ENCODE results near the gene COMP.

COMP gene

GRCh38 chr19:18804139-18804601, 13.1 kb upstream of the COMP start:
- DNase-seq (ENCODE audit: insufficient read length, low spot score) (no peak), FAIRE-seq (no peak)

GRCh38 chr19:18803550-18804138, 12.5 kb upstream of the COMP start:
- FAIRE-seq (no peak), DNase-seq (ENCODE audit: insufficient read length, low spot score) (no peak)

- no peak for FAIRE-seq
- DNase-seq (ENCODE audit: insufficient read length, low spot score) = no peak
Observed at GRCh38 chr19:18802354-18802753, 11.2 kb upstream of the COMP start.

- no peak for DNase-seq (ENCODE audit: insufficient read length, low spot score)
- FAIRE-seq = no peak
Observed at GRCh38 chr19:18800636-18801035, 9.5 kb upstream of the COMP start.

GRCh38 chr19:18800079-18800478, 9.0 kb upstream of the COMP start:
- DNase-seq (ENCODE audit: insufficient read length, low spot score) (no peak), FAIRE-seq (no peak)

GRCh38 chr19:18799389-18799970, 8.4 kb upstream of the COMP start:
- DNase-seq (ENCODE audit: insufficient read length, low spot score) = no peak
- no peak for FAIRE-seq

- FAIRE-seq (no peak), DNase-seq (ENCODE audit: insufficient read length, low spot score) (no peak)
Observed at GRCh38 chr19:18798384-18799352, 7.6 kb upstream of the COMP start.

GRCh38 chr19:18796239-18796638, 5.1 kb upstream of the COMP start:
- DNase-seq (ENCODE audit: insufficient read length, low spot score) = no peak
- FAIRE-seq = no peak

GRCh38 chr19:18795540-18795939, 4.4 kb upstream of the COMP start:
- DNase-seq (ENCODE audit: insufficient read length, low spot score) (no peak), FAIRE-seq (no peak)

GRCh38 chr19:18794692-18795091, 3.6 kb upstream of the COMP start:
- no peak for DNase-seq (ENCODE audit: insufficient read length, low spot score)
- FAIRE-seq = no peak

GRCh38 chr19:18794029-18794313, 2.9 kb upstream of the COMP start:
- no peak for FAIRE-seq

GRCh38 chr19:18793144-18794028, 2.3 kb upstream of the COMP start:
- DNase-seq (ENCODE audit: insufficient read length, low spot score) (no peak), FAIRE-seq (no peak)

More at GRCh38 chr19:18794029-18794313, 2.9 kb upstream of the COMP start:
- no peak for DNase-seq (ENCODE audit: insufficient read length, low spot score)

- no peak for DNase-seq (ENCODE audit: insufficient read length, low spot score)
- FAIRE-seq = no peak
Observed at GRCh38 chr19:18792661-18793060, 1.6 kb upstream of the COMP start.

GRCh38 chr19:18791315-18791678, 192 bp upstream of the COMP start:
- DNase-seq (ENCODE audit: insufficient read length, low spot score) (no peak), FAIRE-seq (no peak)

- FAIRE-seq (no peak), DNase-seq (ENCODE audit: insufficient read length, low spot score) (no peak)
Observed at GRCh38 chr19:18789883-18790565, 1.1 kb downstream of the COMP start.

GRCh38 chr19:18789422-18789869, 1.7 kb downstream of the COMP start:
- FAIRE-seq = no peak
- no peak for DNase-seq (ENCODE audit: insufficient read length, low spot score)

GRCh38 chr19:18788529-18789421, 2.3 kb downstream of the COMP start:
- FAIRE-seq = no peak
- no peak for DNase-seq (ENCODE audit: insufficient read length, low spot score)

- DNase-seq (ENCODE audit: insufficient read length, low spot score) (peak; percentile 91), FAIRE-seq (peak; percentile 40)
Observed at GRCh38 chr19:18785179-18786124, 5.7 kb downstream of the COMP start.

Measured in GM19239 (cell line).